SK-N-SH treated with all-trans-retinoic acid at 6 μM for 48 hours (cell line): ENCODE data around the gene DDIAS.

ENCODE experiments used
- ATAC-seq: fragments of 200-7000 bp; cut with Tn5 transposase; 3 replicates; pipeline ENCODE4 v1.9.1; 2020; ENCODE audit warnings: mild to moderate bottlenecking, moderate library complexity
- ARNTL ChIP-seq: fragments of 450-650 bp; formaldehyde crosslinking; IDR thresholded peaks from 2 replicates; pipeline ENCODE4 v1.5.0; 2020; ENCODE audit warnings: low read depth, mild to moderate bottlenecking, moderate library complexity, borderline replicate concordance
- BACH2 ChIP-seq: fragments of 250-450 bp; sonication (Bioruptor Pico); IDR thresholded peaks from 2 replicates; pipeline ENCODE4 v1.9.0; 2021; ENCODE audit warnings: mild to moderate bottlenecking, borderline replicate concordance
- CSDC2 ChIP-seq: fragments of 250-450 bp; sonication (Bioruptor Pico); IDR thresholded peaks from 2 replicates; pipeline ENCODE4 v1.5.0; 2020; ENCODE audit warnings: mild to moderate bottlenecking, moderate library complexity
- CSRNP3 ChIP-seq: fragments of 250-450 bp; sonication (Bioruptor Pico); IDR thresholded peaks from 2 replicates; pipeline ENCODE4 v1.5.1; 2021; ENCODE audit warnings: mild to moderate bottlenecking, moderate library complexity
- ESRRG ChIP-seq: fragments of 250-450 bp; sonication (Bioruptor Pico); IDR thresholded peaks from 2 replicates; pipeline ENCODE4 v1.6.1; 2021; ENCODE audit warnings: mild to moderate bottlenecking
- GLIS3 ChIP-seq: fragments of 250-450 bp; sonication (Bioruptor Pico); IDR thresholded peaks from 2 replicates; pipeline ENCODE4 v1.5.0; 2020; ENCODE audit warnings: mild to moderate bottlenecking, moderate library complexity
- ISL1 ChIP-seq: fragments of 250-450 bp; sonication (Bioruptor Pico); IDR thresholded peaks from 2 replicates; pipeline ENCODE4 v2.1.2; 2022; ENCODE audit warnings: mild to moderate bottlenecking, moderate library complexity
- OSR1 ChIP-seq: fragments of 250-450 bp; sonication (Bioruptor Pico); IDR thresholded peaks from 2 replicates; pipeline ENCODE4 v1.8.0; 2022; ENCODE audit warnings: moderate library complexity, mild to moderate bottlenecking, inconsistent platforms
- PATZ1 ChIP-seq: fragments of 250-450 bp; sonication (Bioruptor Pico); IDR thresholded peaks from 2 replicates; pipeline ENCODE4 v1.8.0; 2020; ENCODE audit warnings: mild to moderate bottlenecking, moderate library complexity, borderline replicate concordance
- PPARA ChIP-seq: fragments of 250-450 bp; sonication (Bioruptor Pico); IDR thresholded peaks from 2 replicates; pipeline ENCODE4 v1.5.0; 2020; ENCODE audit warnings: mild to moderate bottlenecking, borderline replicate concordance
- RARB ChIP-seq: fragments of 250-450 bp; sonication (Bioruptor Pico); IDR thresholded peaks from 2 replicates; pipeline ENCODE4 v1.8.0; 2021; ENCODE audit warnings: mild to moderate bottlenecking, moderate library complexity
- TOX ChIP-seq: fragments of 250-450 bp; sonication (Bioruptor Pico); IDR thresholded peaks from 2 replicates; pipeline ENCODE4 v1.8.0; 2021; ENCODE audit warnings: mild to moderate bottlenecking, moderate library complexity, borderline replicate concordance
- ZC3H10 ChIP-seq: fragments of 250-450 bp; sonication (Bioruptor Pico); IDR thresholded peaks from 2 replicates; pipeline ENCODE4 v1.5.1; 2021; ENCODE audit warnings: mild to moderate bottlenecking, moderate library complexity
- ZFP3 ChIP-seq: fragments of 250-450 bp; sonication (Bioruptor Pico); IDR thresholded peaks from 2 replicates; pipeline ENCODE4 v1.5.0; 2020; ENCODE audit warnings: mild to moderate bottlenecking, moderate library complexity
- ZFP30 ChIP-seq: fragments of 450-650 bp; formaldehyde crosslinking; IDR thresholded peaks from 2 replicates; pipeline ENCODE4 v1.5.0; 2022; ENCODE audit warnings: mild to moderate bottlenecking, moderate library complexity
- ZNF565 ChIP-seq: fragments of 450-650 bp; formaldehyde crosslinking; conservative IDR thresholded peaks from 2 replicates; pipeline ENCODE4 v1.5.0; 2020; ENCODE audit warnings: low read depth, mild to moderate bottlenecking, moderate library complexity
- ZNF70 ChIP-seq: fragments of 450-650 bp; formaldehyde crosslinking; IDR thresholded peaks from 2 replicates; pipeline ENCODE4 v1.5.0; 2020; ENCODE audit warnings: mild to moderate bottlenecking, moderate library complexity
- ZNF8 ChIP-seq: fragments of 450-650 bp; formaldehyde crosslinking; IDR thresholded peaks from 2 replicates; pipeline ENCODE4 v1.5.0; 2020; ENCODE audit warnings: mild to moderate bottlenecking, moderate library complexity
- TF ChIP-seq, protein P1 (sequence below): fragments of 250-450 bp; sonication (Bioruptor Pico); IDR thresholded peaks from 2 replicates; pipeline ENCODE4 v1.5.0; 2020; ENCODE audit warnings: mild to moderate bottlenecking, moderate library complexity

DDIAS gene

DNA sequence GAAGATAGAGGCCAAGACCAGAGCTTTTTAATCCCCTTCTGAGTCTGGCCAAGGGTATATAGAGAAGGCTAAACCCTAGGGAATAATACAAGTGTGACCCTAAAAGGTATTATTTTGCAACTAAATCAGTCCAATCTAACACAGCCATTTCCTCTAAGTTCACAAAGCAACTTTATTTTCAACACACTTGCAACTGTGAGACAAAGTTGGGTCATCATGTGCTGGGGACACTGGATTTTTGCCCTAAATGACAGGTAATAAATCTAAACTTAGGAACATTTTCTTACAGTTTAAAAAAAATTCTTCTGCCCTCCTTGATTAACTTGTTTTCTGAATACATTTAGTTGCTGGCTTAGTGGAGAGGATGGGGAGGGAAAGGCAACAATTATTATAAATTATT, 78.3 kb downstream of the DDIAS start:
- ATAC-seq = no peak; the same call in 2 of the 3 replicates
- TF ChIP-seq ZFP3 = no peak
- TF ChIP-seq, all 23 proteins: peak for 0

GRCh38 chr11:82980292-82980691, 78.8 kb downstream of the DDIAS start:
- peak; percentile 87 for ATAC-seq
- no peak for TF ChIP-seq ZFP30
- TF ChIP-seq, protein P1, sequence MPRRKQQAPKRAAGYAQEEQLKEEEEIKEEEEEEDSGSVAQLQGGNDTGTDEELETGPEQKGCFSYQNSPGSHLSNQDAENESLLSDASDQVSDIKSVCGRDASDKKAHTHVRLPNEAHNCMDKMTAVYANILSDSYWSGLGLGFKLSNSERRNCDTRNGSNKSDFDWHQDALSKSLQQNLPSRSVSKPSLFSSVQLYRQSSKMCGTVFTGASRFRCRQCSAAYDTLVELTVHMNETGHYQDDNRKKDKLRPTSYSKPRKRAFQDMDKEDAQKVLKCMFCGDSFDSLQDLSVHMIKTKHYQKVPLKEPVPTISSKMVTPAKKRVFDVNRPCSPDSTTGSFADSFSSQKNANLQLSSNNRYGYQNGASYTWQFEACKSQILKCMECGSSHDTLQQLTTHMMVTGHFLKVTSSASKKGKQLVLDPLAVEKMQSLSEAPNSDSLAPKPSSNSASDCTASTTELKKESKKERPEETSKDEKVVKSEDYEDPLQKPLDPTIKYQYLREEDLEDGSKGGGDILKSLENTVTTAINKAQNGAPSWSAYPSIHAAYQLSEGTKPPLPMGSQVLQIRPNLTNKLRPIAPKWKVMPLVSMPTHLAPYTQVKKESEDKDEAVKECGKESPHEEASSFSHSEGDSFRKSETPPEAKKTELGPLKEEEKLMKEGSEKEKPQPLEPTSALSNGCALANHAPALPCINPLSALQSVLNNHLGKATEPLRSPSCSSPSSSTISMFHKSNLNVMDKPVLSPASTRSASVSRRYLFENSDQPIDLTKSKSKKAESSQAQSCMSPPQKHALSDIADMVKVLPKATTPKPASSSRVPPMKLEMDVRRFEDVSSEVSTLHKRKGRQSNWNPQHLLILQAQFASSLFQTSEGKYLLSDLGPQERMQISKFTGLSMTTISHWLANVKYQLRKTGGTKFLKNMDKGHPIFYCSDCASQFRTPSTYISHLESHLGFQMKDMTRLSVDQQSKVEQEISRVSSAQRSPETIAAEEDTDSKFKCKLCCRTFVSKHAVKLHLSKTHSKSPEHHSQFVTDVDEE (CRISPR knock-in tag) = no peak
- TF ChIP-seq CSRNP3 (CRISPR knock-in tag) = no peak
- no peak for TF ChIP-seq RARB (CRISPR knock-in tag)
- TF ChIP-seq ARNTL = no peak
- no peak for TF ChIP-seq BACH2 (CRISPR knock-in tag)
- peak; percentile 64; the same call in 1 of the 2 replicates for TF ChIP-seq ZFP3
- TF ChIP-seq TOX = no peak
- no peak for TF ChIP-seq PATZ1
- TF ChIP-seq GLIS3 (CRISPR knock-in tag) = no peak
- TF ChIP-seq ISL1 (CRISPR knock-in tag) = peak; percentile 75
- no peak for TF ChIP-seq ZNF565 (CRISPR knock-in tag)
- TF ChIP-seq, all 23 proteins: peak for 2

DNA sequence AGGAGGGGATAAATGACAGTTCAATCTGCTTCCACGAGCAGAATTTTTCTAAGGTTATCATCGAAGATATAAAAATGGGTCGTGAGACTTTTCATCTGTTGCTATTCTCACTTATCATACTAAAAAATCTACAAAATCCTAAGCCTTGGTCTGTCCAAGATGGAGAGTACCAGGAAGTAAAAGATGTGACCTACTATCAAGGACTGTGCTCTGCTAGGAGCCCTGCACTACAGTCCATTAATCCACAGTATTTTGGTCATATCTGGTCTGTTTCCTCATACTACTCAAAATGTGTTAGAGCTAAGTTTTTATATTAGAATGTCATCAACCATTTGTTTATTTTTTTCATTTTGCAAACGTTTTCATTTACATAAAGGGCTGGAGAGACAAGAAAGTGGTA, 79.4 kb downstream of the DDIAS start:
- peak; percentile 29; the same call in 1 of the 3 replicates for ATAC-seq
- TF ChIP-seq RARB (CRISPR knock-in tag) (no peak), ZNF565 (CRISPR knock-in tag) (no peak), ZNF8 (CRISPR knock-in tag) (no peak)

- TF ChIP-seq ZFP3 (no peak), ZNF565 (CRISPR knock-in tag) (no peak), OSR1 (no peak), TOX (no peak), CSDC2 (CRISPR knock-in tag) (no peak), ARNTL (no peak), GLIS3 (CRISPR knock-in tag) (no peak), ZNF70 (CRISPR knock-in tag) (no peak), ZFP30 (no peak), RARB (CRISPR knock-in tag) (no peak), CSRNP3 (CRISPR knock-in tag) (no peak), ESRRG (CRISPR knock-in tag) (no peak), ZNF8 (CRISPR knock-in tag) (no peak), ISL1 (CRISPR knock-in tag) (no peak), ZC3H10 (CRISPR knock-in tag) (no peak), PPARA (CRISPR knock-in tag) (no peak)
- TF ChIP-seq, all 23 proteins: peak for 0
- no peak for ATAC-seq
Measured at GRCh38 chr11:82981852-82982251, 80.3 kb downstream of the DDIAS start.
